Measurements from ENCODE around the gene DNAJB6. TPM values are rescaled to one million over a fixed set of nuclear protein-coding genes. Genes with fewer than 3 reads are reported as not detected.

The DNAJB6 gene
- total RNA-seq, 1 experiment from 2014 or later = 201 TPM

DNA sequence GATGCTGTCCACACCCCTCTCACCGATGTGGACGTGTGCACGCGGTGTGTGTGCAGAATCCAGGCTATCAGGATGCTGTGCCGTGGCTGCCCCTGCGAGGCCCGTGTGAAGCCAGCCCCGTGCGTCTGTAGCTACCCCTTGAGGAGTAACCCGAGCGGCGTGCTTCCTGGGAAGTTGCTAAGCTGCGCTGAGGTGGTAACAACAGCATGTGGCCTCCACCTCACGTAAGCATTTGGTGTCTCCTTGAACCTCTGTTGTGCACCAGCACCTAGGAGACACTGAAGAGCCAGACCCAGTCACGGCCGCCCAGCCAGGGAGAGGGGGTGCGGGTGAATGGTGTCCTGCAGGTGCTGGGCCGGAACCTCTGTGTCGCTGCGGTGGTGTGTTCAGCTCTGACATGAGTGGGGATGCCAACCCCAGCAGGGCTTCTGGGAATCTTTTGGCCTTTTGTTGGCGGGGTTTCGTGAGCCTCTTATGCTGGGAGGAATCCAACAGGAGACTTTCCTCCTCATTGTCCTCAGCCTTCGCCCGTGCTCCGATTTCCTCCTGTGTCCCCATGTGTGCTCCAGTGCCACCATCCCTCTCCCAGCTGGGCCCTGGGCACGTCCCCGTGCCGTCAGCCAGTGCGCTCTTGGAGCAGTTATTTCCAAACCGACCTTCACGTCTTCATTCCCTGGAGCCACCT is 60.4 kb downstream of the DNAJB6 start:
- H3K4me1 ChIP-seq (ENCODE audit: control insufficient read depth, insufficient read depth, low read length) = peaks cover 10% of the 10 kb centered on the region; the same call in 1 of the 2 replicates
- H3K27ac ChIP-seq (ENCODE audit: low read length) = no peak overlapping the region
- TF ChIP-seq POLR2AphosphoS5 (IDR thresholded peaks at IDR 0.05; ENCODE audit: low read depth, low read length) (no peak), TCF7L2 (IDR thresholded peaks at IDR 0.05; ENCODE audit: low read depth, low read length) (no peak), SIN3A (IDR thresholded peaks at IDR 0.05; ENCODE audit: borderline replicate concordance, insufficient read depth, low read depth, low read length) (no peak)
- TF ChIP-seq, protein P1, sequence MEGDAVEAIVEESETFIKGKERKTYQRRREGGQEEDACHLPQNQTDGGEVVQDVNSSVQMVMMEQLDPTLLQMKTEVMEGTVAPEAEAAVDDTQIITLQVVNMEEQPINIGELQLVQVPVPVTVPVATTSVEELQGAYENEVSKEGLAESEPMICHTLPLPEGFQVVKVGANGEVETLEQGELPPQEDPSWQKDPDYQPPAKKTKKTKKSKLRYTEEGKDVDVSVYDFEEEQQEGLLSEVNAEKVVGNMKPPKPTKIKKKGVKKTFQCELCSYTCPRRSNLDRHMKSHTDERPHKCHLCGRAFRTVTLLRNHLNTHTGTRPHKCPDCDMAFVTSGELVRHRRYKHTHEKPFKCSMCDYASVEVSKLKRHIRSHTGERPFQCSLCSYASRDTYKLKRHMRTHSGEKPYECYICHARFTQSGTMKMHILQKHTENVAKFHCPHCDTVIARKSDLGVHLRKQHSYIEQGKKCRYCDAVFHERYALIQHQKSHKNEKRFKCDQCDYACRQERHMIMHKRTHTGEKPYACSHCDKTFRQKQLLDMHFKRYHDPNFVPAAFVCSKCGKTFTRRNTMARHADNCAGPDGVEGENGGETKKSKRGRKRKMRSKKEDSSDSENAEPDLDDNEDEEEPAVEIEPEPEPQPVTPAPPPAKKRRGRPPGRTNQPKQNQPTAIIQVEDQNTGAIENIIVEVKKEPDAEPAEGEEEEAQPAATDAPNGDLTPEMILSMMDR (IDR thresholded peaks at IDR 0.05) = no peak
- TF ChIP-seq, protein P2, sequence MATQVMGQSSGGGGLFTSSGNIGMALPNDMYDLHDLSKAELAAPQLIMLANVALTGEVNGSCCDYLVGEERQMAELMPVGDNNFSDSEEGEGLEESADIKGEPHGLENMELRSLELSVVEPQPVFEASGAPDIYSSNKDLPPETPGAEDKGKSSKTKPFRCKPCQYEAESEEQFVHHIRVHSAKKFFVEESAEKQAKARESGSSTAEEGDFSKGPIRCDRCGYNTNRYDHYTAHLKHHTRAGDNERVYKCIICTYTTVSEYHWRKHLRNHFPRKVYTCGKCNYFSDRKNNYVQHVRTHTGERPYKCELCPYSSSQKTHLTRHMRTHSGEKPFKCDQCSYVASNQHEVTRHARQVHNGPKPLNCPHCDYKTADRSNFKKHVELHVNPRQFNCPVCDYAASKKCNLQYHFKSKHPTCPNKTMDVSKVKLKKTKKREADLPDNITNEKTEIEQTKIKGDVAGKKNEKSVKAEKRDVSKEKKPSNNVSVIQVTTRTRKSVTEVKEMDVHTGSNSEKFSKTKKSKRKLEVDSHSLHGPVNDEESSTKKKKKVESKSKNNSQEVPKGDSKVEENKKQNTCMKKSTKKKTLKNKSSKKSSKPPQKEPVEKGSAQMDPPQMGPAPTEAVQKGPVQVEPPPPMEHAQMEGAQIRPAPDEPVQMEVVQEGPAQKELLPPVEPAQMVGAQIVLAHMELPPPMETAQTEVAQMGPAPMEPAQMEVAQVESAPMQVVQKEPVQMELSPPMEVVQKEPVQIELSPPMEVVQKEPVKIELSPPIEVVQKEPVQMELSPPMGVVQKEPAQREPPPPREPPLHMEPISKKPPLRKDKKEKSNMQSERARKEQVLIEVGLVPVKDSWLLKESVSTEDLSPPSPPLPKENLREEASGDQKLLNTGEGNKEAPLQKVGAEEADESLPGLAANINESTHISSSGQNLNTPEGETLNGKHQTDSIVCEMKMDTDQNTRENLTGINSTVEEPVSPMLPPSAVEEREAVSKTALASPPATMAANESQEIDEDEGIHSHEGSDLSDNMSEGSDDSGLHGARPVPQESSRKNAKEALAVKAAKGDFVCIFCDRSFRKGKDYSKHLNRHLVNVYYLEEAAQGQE (IDR thresholded peaks at IDR 0.05; ENCODE audit: insufficient read depth in 1 of 2, low read depth in 2 of 2, low read length in 1 of 2) = no peak
- DNase-seq (ENCODE audit: low read depth, low spot score) = no peak
- H3K36me3 ChIP-seq (ENCODE audit: control insufficient read depth, insufficient read depth, low read length) = peaks cover 2% of the 10 kb centered on the region; the same call in 1 of the 2 replicates
- ChIA-PET POLR2A (no interaction called here), CTCF (no interaction called here)
- no peak overlapping the region for H3K4me3 ChIP-seq (ENCODE audit: low read depth in 2 of 2, low read length in 2 of 2)
- in situ Hi-C loops (cut with HindIII; ENCODE audit: low pct_unique_long_range_greater_than_20kb, low sequenced_read_pairs) = no loop called here
- no peaks in the 10 kb centered on the region for H3K27me3 ChIP-seq (ENCODE audit: control insufficient read depth, insufficient read depth, low read length)
- H3K9me3 ChIP-seq (ENCODE audit: control insufficient read depth, insufficient read depth, low read depth, low read length) = no peaks in the 10 kb centered on the region
- no TSS peak for BruUV-seq (replicated peaks)
- intact Hi-C loops (cut with micrococcal nuclease; ENCODE audit: unreplicated experiment) = no loop called here
- peak; percentile 29 for ATAC-seq

GRCh38 chr7:157397731-157398691 is 61.2 kb downstream of the DNAJB6 start:
- no peak for TF ChIP-seq TCF7L2 (IDR thresholded peaks at IDR 0.05; ENCODE audit: low read depth, low read length)
- TF ChIP-seq, protein P1 (IDR thresholded peaks at IDR 0.05) = peak; percentile 85
- no peak for TF ChIP-seq SIN3A (IDR thresholded peaks at IDR 0.05; ENCODE audit: borderline replicate concordance, insufficient read depth, low read depth, low read length)
- Histone ChIP-seq H3K4me3 (ENCODE audit: low read depth in 2 of 2, low read length in 2 of 2) (no peak overlapping the region), H3K4me1 (ENCODE audit: control insufficient read depth, insufficient read depth, low read length) (peaks cover 13% of the 10 kb centered on the region), H3K27ac (ENCODE audit: low read length) (no peak overlapping the region), H3K9me3 (ENCODE audit: control insufficient read depth, insufficient read depth, low read depth, low read length) (no peaks in the 10 kb centered on the region), H3K27me3 (ENCODE audit: control insufficient read depth, insufficient read depth, low read length) (no peaks in the 10 kb centered on the region), H3K36me3 (ENCODE audit: control insufficient read depth, insufficient read depth, low read length) (peaks cover 2% of the 10 kb centered on the region; the same call in 1 of the 2 replicates)
- no peak for DNase-seq (ENCODE audit: low read depth, low spot score)
- no TSS peak for BruUV-seq (replicated peaks)
- intact Hi-C loops (cut with micrococcal nuclease; ENCODE audit: unreplicated experiment) (no loop called here), in situ Hi-C loops (cut with HindIII; ENCODE audit: low pct_unique_long_range_greater_than_20kb, low sequenced_read_pairs) (no loop called here)
- POLR2A ChIA-PET = no interaction called here
- CTCF ChIA-PET = interaction anchor here (0.6 kb wide), 1 partner anchor 15 kb away, joined by 6 read pairs; no protein-coding TSS in a partner anchor
- peak; percentile 82 for ATAC-seq
